ENCODE results near the gene PIP4K2C. TPM values are rescaled to one million over a fixed set of nuclear protein-coding genes. Genes with fewer than 3 reads are reported as not detected.

Gene PIP4K2C
- total RNA-seq, 1 experiment from 2014 or later = 37.1 TPM

DNA sequence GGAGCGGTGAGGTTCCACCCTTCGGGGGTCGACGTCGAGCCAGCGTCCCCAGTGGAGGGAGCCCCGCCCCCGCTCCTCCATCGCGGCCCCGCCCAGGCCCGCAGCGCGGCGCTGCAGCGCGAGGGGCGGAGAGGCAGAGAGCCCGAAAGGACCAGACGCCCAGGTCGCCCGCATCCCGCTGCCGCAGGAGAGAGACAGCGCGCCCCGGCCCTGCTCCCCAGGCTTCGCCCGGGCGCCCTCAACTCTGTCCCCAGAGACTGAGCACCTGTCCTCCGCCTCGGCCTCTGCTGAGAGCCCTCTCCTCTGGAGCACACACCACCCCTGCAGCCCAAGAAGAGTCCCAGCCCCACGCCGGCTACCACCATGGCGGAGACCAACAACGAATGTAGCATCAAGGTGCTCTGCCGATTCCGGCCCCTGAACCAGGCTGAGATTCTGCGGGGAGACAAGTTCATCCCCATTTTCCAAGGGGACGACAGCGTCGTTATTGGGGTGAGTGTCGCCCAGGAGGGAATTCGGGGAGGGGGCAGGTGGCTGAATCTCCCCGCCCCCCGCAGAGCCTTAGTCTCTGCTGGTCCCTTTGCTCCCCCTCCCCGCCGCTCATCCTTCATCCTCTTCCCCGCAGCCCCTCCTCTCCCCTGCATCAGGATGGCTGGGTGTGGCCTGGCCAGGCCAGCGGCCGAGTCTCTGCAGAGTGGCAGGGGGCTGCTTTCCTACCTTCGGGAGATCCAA lies 40.9 kb upstream of the PIP4K2C start, which contains the start of gene KIF5A:
TSS of gene KIF5A (plus strand) at position 136 of the 732 bp plus-strand sequence. CDS start at position 364, 228 bp downstream.
- Histone ChIP-seq H3K27ac (ENCODE audit: insufficient read length, low read depth, low read length) (no peak within 1 kb of the TSS), H3K18ac (ENCODE audit: insufficient read length, low read depth, low read length) (no peak within 1 kb of the TSS), H3K9ac (ENCODE audit: extremely low read depth, insufficient read length, low read length) (no peak within 1 kb of the TSS), H3K23me2 (ENCODE audit: insufficient read length, low read depth, low read length, poor library complexity, severe bottlenecking) (peaks cover 16% of the 10 kb centered on the region), H2BK20ac (ENCODE audit: low read depth, low read length, poor library complexity, severe bottlenecking) (no peak within 1 kb of the TSS), H4K20me1 (ENCODE audit: control insufficient read depth, insufficient read depth, insufficient read length) (no peaks in the 10 kb centered on the region), H4K5ac (ENCODE audit: insufficient read length, low read depth, low read length) (no peak within 1 kb of the TSS), H2BK12ac (ENCODE audit: insufficient read length, low read depth, low read length) (no peak within 1 kb of the TSS), H3K4me1 (ENCODE audit: insufficient read depth, low read length) (peaks cover 11% of the 10 kb centered on the region), H3K14ac (ENCODE audit: insufficient read depth, low read length) (no peak within 1 kb of the TSS), H2BK15ac (ENCODE audit: low read depth, low read length) (no peak within 1 kb of the TSS), H2BK120ac (ENCODE audit: low read depth, low read length, poor library complexity, severe bottlenecking) (no peak within 1 kb of the TSS), H3K79me1 (ENCODE audit: insufficient read depth, low read depth, low read length, poor library complexity, severe bottlenecking) (peaks cover 9% of the 10 kb centered on the region), H2AK5ac (ENCODE audit: insufficient read length, low read length) (no peak within 1 kb of the TSS), H3K4me2 (ENCODE audit: insufficient read depth, insufficient read length, low read length) (peak within 1 kb of the TSS; percentile 56), H3K23ac (ENCODE audit: insufficient read length, low read depth, low read length) (no peak within 1 kb of the TSS), H3K4ac (ENCODE audit: low read depth, low read length) (no peak within 1 kb of the TSS), H2BK5ac (ENCODE audit: insufficient read length, low read length) (no peak within 1 kb of the TSS), H3K9me3 (ENCODE audit: control insufficient read depth, low read depth, low read length) (no peaks in the 10 kb centered on the region), H4K91ac (ENCODE audit: insufficient read length, low read depth, low read length) (no peak within 1 kb of the TSS), H2AFZ (ENCODE audit: low read length) (no peak within 1 kb of the TSS), H3K56ac (ENCODE audit: insufficient read length, low read depth, low read length) (no peak within 1 kb of the TSS), H3K79me2 (ENCODE audit: insufficient read depth, low read length) (no peaks in the 10 kb centered on the region; the same call in 1 of the 2 replicates), H3T11ph (ENCODE audit: low read length) (no peak within 1 kb of the TSS), H3K27me3 (ENCODE audit: insufficient read depth, low read length) (no peaks in the 10 kb centered on the region; the same call in 1 of the 2 replicates), H4K8ac (replicated peaks; ENCODE audit: insufficient read length, low read depth, low read length) (no peak within 1 kb of the TSS)
- peak; percentile 86 for DNase-seq
- Mint-ChIP-seq H3K27me3 (ENCODE audit: low read depth) (peaks cover 22% of the 10 kb centered on the region), H3K36me3 (ENCODE audit: insufficient read depth in 1 of 3, low read depth in 3 of 3) (peaks cover 3 to 10% (median 8%) of the 10 kb centered on the region in 3 experiments; a peak in 5 of 7 replicates), H3K4me1 (peaks cover 51 to 68% of the 10 kb centered on the region in 2 experiments), H3K9me3 (no peaks in the 10 kb centered on the region), H3K27ac (peak within 1 kb of the TSS in 2 of 3 experiments; percentile 0 to 66; a peak in 2 of 7 replicates), H3K4me3 (peak within 1 kb of the TSS; percentile 84 to 89)
- no peak for TF ChIP-seq CTCF (conservative IDR thresholded peaks at IDR 0.05)
- WGBS (ENCODE audit: extremely low coverage, insufficient read length, low lambda C conversion rate) = no CpG with 5 or more reads among the region's 52 CpGs

Measured in H9 (cell line).